SU-DHL-6 (cell line): ENCODE data around the gene LHPP.

Experiments used
- EZH2phosphoT487 ChIP-seq: fragments of 200-600 bp; sonication (generic), shearing (Covaris generic); conservative IDR thresholded peaks from 2 replicates; pipeline ENCODE4 v1.6.1; 2018; ENCODE audit warnings: mild to moderate bottlenecking, antibody characterized with exemption, low read length, moderate library complexity, mixed read lengths
- TF ChIP-seq, protein P1 (sequence below): fragments of 200-600 bp; sonication (generic); IDR thresholded peaks from one replicate; pipeline ENCODE4 v1.5.1; 2017; ENCODE audit warnings: antibody characterized with exemption, mild to moderate bottlenecking, low read length, moderate library complexity; ENCODE audit not compliant: insufficient read depth, poor library complexity, severe bottlenecking

DNA sequence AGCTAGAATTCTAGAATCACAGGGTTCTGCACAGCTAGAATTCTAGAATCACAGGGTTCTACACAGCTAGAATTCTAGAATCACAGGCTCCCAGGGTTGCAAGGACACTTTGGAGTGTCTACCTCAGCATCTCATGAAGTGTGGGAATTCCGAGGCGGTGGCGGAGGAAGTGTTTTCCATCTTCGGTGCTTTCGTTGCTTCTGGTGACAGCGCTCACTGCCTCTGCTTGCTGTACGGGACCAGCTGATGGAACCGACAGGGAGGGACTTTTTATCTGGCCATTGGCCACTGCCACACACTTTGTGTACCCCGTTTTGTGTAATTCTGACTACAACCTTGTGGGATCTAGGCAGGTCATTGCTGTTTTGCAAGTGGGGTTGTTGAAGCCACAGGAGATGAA is 29.5 kb downstream of the LHPP start:
- TF ChIP-seq, protein P1, sequence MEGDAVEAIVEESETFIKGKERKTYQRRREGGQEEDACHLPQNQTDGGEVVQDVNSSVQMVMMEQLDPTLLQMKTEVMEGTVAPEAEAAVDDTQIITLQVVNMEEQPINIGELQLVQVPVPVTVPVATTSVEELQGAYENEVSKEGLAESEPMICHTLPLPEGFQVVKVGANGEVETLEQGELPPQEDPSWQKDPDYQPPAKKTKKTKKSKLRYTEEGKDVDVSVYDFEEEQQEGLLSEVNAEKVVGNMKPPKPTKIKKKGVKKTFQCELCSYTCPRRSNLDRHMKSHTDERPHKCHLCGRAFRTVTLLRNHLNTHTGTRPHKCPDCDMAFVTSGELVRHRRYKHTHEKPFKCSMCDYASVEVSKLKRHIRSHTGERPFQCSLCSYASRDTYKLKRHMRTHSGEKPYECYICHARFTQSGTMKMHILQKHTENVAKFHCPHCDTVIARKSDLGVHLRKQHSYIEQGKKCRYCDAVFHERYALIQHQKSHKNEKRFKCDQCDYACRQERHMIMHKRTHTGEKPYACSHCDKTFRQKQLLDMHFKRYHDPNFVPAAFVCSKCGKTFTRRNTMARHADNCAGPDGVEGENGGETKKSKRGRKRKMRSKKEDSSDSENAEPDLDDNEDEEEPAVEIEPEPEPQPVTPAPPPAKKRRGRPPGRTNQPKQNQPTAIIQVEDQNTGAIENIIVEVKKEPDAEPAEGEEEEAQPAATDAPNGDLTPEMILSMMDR = no peak
- no peak for TF ChIP-seq EZH2phosphoT487
